ENCODE data around the gene HMGB4. TPM values are rescaled to one million over a fixed set of nuclear protein-coding genes. Genes with fewer than 3 reads are reported as not detected.

Gene HMGB4
- total RNA-seq, 1 experiment from 2014 or later: not detected

- TF ChIP-seq, protein P1, sequence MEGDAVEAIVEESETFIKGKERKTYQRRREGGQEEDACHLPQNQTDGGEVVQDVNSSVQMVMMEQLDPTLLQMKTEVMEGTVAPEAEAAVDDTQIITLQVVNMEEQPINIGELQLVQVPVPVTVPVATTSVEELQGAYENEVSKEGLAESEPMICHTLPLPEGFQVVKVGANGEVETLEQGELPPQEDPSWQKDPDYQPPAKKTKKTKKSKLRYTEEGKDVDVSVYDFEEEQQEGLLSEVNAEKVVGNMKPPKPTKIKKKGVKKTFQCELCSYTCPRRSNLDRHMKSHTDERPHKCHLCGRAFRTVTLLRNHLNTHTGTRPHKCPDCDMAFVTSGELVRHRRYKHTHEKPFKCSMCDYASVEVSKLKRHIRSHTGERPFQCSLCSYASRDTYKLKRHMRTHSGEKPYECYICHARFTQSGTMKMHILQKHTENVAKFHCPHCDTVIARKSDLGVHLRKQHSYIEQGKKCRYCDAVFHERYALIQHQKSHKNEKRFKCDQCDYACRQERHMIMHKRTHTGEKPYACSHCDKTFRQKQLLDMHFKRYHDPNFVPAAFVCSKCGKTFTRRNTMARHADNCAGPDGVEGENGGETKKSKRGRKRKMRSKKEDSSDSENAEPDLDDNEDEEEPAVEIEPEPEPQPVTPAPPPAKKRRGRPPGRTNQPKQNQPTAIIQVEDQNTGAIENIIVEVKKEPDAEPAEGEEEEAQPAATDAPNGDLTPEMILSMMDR (IDR thresholded peaks at IDR 0.05; ENCODE audit: unreplicated experiment): no peak
- CTCF ChIA-PET: no interaction called here
- no peak for DNase-seq
- BruUV-seq (replicated peaks): no TSS peak
- Mint-ChIP-seq H3K4me3 (ENCODE audit: low read depth, unreplicated experiment) (no peak overlapping the region), H3K27ac (ENCODE audit: unreplicated experiment) (no peak overlapping the region), H3K27me3 (ENCODE audit: unreplicated experiment) (no peaks in the 10 kb centered on the region), H3K4me1 (ENCODE audit: low read depth, unreplicated experiment) (no peaks in the 10 kb centered on the region), H3K36me3 (ENCODE audit: insufficient read depth, unreplicated experiment) (no peaks in the 10 kb centered on the region), H3K9me3 (ENCODE audit: low read depth, unreplicated experiment) (peaks cover 13% of the 10 kb centered on the region)
- intact Hi-C loops (cut with micrococcal nuclease; ENCODE audit: unreplicated experiment): no loop called here
These were observed 35.2 kb upstream of the HMGB4 start for GRCh38 chr1:33828654-33829053.

- Mint-ChIP-seq H3K36me3 (ENCODE audit: insufficient read depth, unreplicated experiment) (no peaks in the 10 kb centered on the region), H3K27me3 (ENCODE audit: unreplicated experiment) (no peaks in the 10 kb centered on the region), H3K27ac (ENCODE audit: unreplicated experiment) (no peak overlapping the region), H3K4me1 (ENCODE audit: low read depth, unreplicated experiment) (no peaks in the 10 kb centered on the region), H3K9me3 (ENCODE audit: low read depth, unreplicated experiment) (peaks cover 7% of the 10 kb centered on the region), H3K4me3 (ENCODE audit: low read depth, unreplicated experiment) (no peak overlapping the region)
- DNase-seq: no peak
- CTCF ChIA-PET: no interaction called here
- intact Hi-C loops (cut with micrococcal nuclease; ENCODE audit: unreplicated experiment): no loop called here
- no TSS peak for BruUV-seq (replicated peaks)
- TF ChIP-seq, protein P1 (IDR thresholded peaks at IDR 0.05; ENCODE audit: unreplicated experiment): no peak
These were observed 27.0 kb upstream of the HMGB4 start for GRCh38 chr1:33836911-33837310.

- intact Hi-C loops (cut with micrococcal nuclease; ENCODE audit: unreplicated experiment): no loop called here
- Mint-ChIP-seq H3K36me3 (ENCODE audit: insufficient read depth, unreplicated experiment) (no peaks in the 10 kb centered on the region), H3K27me3 (ENCODE audit: unreplicated experiment) (no peaks in the 10 kb centered on the region), H3K4me3 (ENCODE audit: low read depth, unreplicated experiment) (no peak overlapping the region), H3K9me3 (ENCODE audit: low read depth, unreplicated experiment) (peaks cover 8% of the 10 kb centered on the region), H3K27ac (ENCODE audit: unreplicated experiment) (no peak overlapping the region), H3K4me1 (ENCODE audit: low read depth, unreplicated experiment) (no peaks in the 10 kb centered on the region)
- no peak for DNase-seq
- TF ChIP-seq, protein P1 (IDR thresholded peaks at IDR 0.05; ENCODE audit: unreplicated experiment): no peak
- BruUV-seq (replicated peaks): no TSS peak
- CTCF ChIA-PET: no interaction called here
These were observed 26.2 kb upstream of the HMGB4 start for GRCh38 chr1:33837635-33838034.

DNA sequence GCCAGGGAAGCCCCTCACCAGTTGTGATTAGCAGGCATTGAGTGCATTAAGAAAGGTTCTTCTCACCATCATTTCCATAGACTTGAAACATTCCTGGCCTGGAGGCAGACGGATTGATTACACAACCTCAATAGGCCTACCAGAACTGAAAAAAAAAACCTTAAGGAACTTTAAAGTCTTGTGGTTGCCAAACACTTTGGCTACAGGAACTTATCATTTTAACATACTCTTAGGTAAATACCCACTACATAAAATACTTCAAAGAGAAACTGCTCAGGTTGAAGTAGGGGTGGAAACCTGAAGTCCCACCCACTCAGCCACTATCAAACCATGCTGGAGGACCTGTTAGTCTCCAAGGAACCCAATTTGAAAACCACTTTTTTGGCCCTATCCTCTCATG is 22.4 kb upstream of the HMGB4 start:
- H3K27ac Mint-ChIP-seq (ENCODE audit: unreplicated experiment): no peak overlapping the region
- DNase-seq: no peak
- no TSS peak for BruUV-seq (replicated peaks)
- H3K36me3 Mint-ChIP-seq (ENCODE audit: insufficient read depth, unreplicated experiment): no peaks in the 10 kb centered on the region
- H3K4me3 Mint-ChIP-seq (ENCODE audit: low read depth, unreplicated experiment): no peak overlapping the region
- CTCF ChIA-PET: no interaction called here
- H3K4me1 Mint-ChIP-seq (ENCODE audit: low read depth, unreplicated experiment): no peaks in the 10 kb centered on the region
- intact Hi-C loops (cut with micrococcal nuclease; ENCODE audit: unreplicated experiment): no loop called here
- TF ChIP-seq, protein P1 (IDR thresholded peaks at IDR 0.05; ENCODE audit: unreplicated experiment): no peak
- peaks cover 13% of the 10 kb centered on the region for H3K27me3 Mint-ChIP-seq (ENCODE audit: unreplicated experiment)
- H3K9me3 Mint-ChIP-seq (ENCODE audit: low read depth, unreplicated experiment): peaks cover 11% of the 10 kb centered on the region
